Measurements from ENCODE around the gene HMGB3.

DNA sequence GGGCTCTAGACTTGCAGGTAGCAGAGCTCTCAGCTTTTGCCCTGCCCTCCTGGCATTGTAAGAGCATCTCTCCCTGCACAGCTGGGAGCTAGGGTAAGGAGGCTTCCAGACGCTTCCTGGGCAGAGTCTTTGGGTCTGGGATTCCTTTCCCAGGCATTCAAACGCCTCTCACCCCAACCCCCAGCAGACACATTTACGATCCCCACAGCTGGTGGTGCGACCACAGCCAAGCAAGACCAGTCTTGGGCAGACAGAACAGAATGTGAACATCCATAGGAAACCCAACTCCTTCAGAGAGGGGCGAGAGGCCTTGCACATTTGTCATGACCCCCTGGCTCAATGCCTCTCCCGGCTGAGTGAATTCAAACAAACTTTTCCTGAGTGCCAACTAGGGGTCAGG lies 46.6 kb upstream of the HMGB3 start:
- no peak for TF ChIP-seq EP300 (IDR thresholded peaks at IDR 0.05; ENCODE audit: low read depth)
- no peak for TF ChIP-seq POLR2A (IDR thresholded peaks at IDR 0.05)

All from transverse colon (tissue), 1 donor.